Activated naive CD8-positive, alpha-beta T cell treated with anti-CD3 and anti-CD28 coated beads, Interleukin-2, amount 50 U/mL, for 24 hours (primary cell): ENCODE data around the gene XCL1.
A peak's percentile ranks its signal among the peaks of the same experiment; 100 is the strongest.
"Not testable (repeated sequence)": the region's sequence is repeated elsewhere in the genome, so short reads cannot be mapped to it uniquely, and the experiment has no call there.

Source experiments
- ATAC-seq: fragments of 150-1000 bp; cut with Tn5 transposase; one replicate; pipeline ENCODE4 v1.10.0; 2021
- DNase-seq: peaks from one replicate; pipeline ENCODE4 v3.0.0; 2021
- H3K27ac Mint-ChIP-seq: one replicate; pipeline ENCODE4 v1.8.0; 2021; ENCODE audit warnings: mild to moderate bottlenecking, mixed read lengths
- H3K27me3 Mint-ChIP-seq: one replicate; pipeline ENCODE4 v1.8.0; 2021; ENCODE audit warnings: mixed read lengths
- H3K36me3 Mint-ChIP-seq: one replicate; pipeline ENCODE4 v1.8.0; 2021; ENCODE audit warnings: low read depth, mixed read lengths
- H3K4me1 Mint-ChIP-seq: one replicate; pipeline ENCODE4 v1.8.0; 2021; ENCODE audit warnings: mixed read lengths
- H3K4me3 Mint-ChIP-seq: one replicate; pipeline ENCODE4 v1.8.0; 2021; ENCODE audit warnings: mild to moderate bottlenecking, moderate library complexity, mixed read lengths
- H3K9me3 Mint-ChIP-seq: one replicate; pipeline ENCODE4 v1.8.0; 2021; ENCODE audit warnings: mixed read lengths

The XCL1 gene

GRCh38 chr1:168581817-168582572 lies 5.6 kb downstream of the XCL1 start:
- DNase-seq (no peak), ATAC-seq (no peak)
- no peaks in the 10 kb centered on the region for H3K27me3 Mint-ChIP-seq
- peak overlapping the region; percentile 4 for H3K27ac Mint-ChIP-seq
- no peaks in the 10 kb centered on the region for H3K9me3 Mint-ChIP-seq
- H3K4me1 Mint-ChIP-seq = peaks cover 15% of the 10 kb centered on the region
- H3K4me3 Mint-ChIP-seq = no peak overlapping the region
- H3K36me3 Mint-ChIP-seq = peaks cover 43% of the 10 kb centered on the region

- no peak for ATAC-seq
- Mint-ChIP-seq H3K27me3 (no peaks in the 10 kb centered on the region), H3K4me3 (no peak overlapping the region), H3K9me3 (peaks cover 5% of the 10 kb centered on the region), H3K36me3 (peaks cover 35% of the 10 kb centered on the region), H3K27ac (no peak overlapping the region), H3K4me1 (peaks cover 15% of the 10 kb centered on the region)
- no peak for DNase-seq
Measured at GRCh38 chr1:168582688-168583336, 6.4 kb downstream of the XCL1 start.

GRCh38 chr1:168583571-168583970 lies 7.2 kb downstream of the XCL1 start:
- no peak overlapping the region for H3K27ac Mint-ChIP-seq
- H3K9me3 Mint-ChIP-seq = peaks cover 5% of the 10 kb centered on the region
- H3K4me1 Mint-ChIP-seq = peaks cover 14% of the 10 kb centered on the region
- H3K27me3 Mint-ChIP-seq = no peaks in the 10 kb centered on the region
- ATAC-seq (no peak), DNase-seq (no peak)
- H3K4me3 Mint-ChIP-seq = no peak overlapping the region
- peaks cover 27% of the 10 kb centered on the region for H3K36me3 Mint-ChIP-seq

GRCh38 chr1:168585191-168585590 lies 8.8 kb downstream of the XCL1 start:
- ATAC-seq (no peak), DNase-seq (no peak)
- H3K27ac Mint-ChIP-seq = no peak overlapping the region
- H3K4me3 Mint-ChIP-seq = no peak overlapping the region
- H3K4me1 Mint-ChIP-seq = peaks cover 2% of the 10 kb centered on the region
- peaks cover 11% of the 10 kb centered on the region for H3K36me3 Mint-ChIP-seq
- H3K9me3 Mint-ChIP-seq = peaks cover 5% of the 10 kb centered on the region
- no peaks in the 10 kb centered on the region for H3K27me3 Mint-ChIP-seq

- no peak overlapping the region for H3K27ac Mint-ChIP-seq
- DNase-seq (no peak), ATAC-seq (no peak)
- peaks cover 5% of the 10 kb centered on the region for H3K36me3 Mint-ChIP-seq
- H3K4me1 Mint-ChIP-seq = no peaks in the 10 kb centered on the region
- no peak overlapping the region for H3K4me3 Mint-ChIP-seq
- H3K9me3 Mint-ChIP-seq = peaks cover 5% of the 10 kb centered on the region
- no peaks in the 10 kb centered on the region for H3K27me3 Mint-ChIP-seq
Measured at GRCh38 chr1:168585937-168586336, 9.5 kb downstream of the XCL1 start.

- no peak for ATAC-seq
- no peak overlapping the region for H3K4me3 Mint-ChIP-seq
- no peak for DNase-seq
- H3K9me3 Mint-ChIP-seq = peaks cover 5% of the 10 kb centered on the region
- H3K27me3 Mint-ChIP-seq = no peaks in the 10 kb centered on the region
- H3K36me3 Mint-ChIP-seq = no peaks in the 10 kb centered on the region
- no peaks in the 10 kb centered on the region for H3K4me1 Mint-ChIP-seq
- H3K27ac Mint-ChIP-seq = no peak overlapping the region
Measured at GRCh38 chr1:168589167-168589566, 12.8 kb downstream of the XCL1 start.

GRCh38 chr1:168591066-168591465 lies 14.7 kb downstream of the XCL1 start:
- ATAC-seq = no peak
- no peak for DNase-seq
- Mint-ChIP-seq H3K27ac (no peak overlapping the region), H3K4me1 (no peaks in the 10 kb centered on the region), H3K9me3 (peaks cover 5% of the 10 kb centered on the region), H3K36me3 (no peaks in the 10 kb centered on the region), H3K4me3 (no peak overlapping the region), H3K27me3 (no peaks in the 10 kb centered on the region)

- H3K9me3 Mint-ChIP-seq = peaks cover 5% of the 10 kb centered on the region
- H3K4me1 Mint-ChIP-seq = no peaks in the 10 kb centered on the region
- no peak for DNase-seq
- H3K4me3 Mint-ChIP-seq = no peak overlapping the region
- no peak for ATAC-seq
- no peaks in the 10 kb centered on the region for H3K27me3 Mint-ChIP-seq
- no peak overlapping the region for H3K27ac Mint-ChIP-seq
- no peaks in the 10 kb centered on the region for H3K36me3 Mint-ChIP-seq
Measured at GRCh38 chr1:168591641-168592250, 15.3 kb downstream of the XCL1 start.

GRCh38 chr1:168595403-168595802 lies 19.0 kb downstream of the XCL1 start:
- not testable (repeated sequence) for H3K36me3 Mint-ChIP-seq, H3K27ac Mint-ChIP-seq, H3K9me3 Mint-ChIP-seq, H3K27me3 Mint-ChIP-seq, DNase-seq, H3K4me3 Mint-ChIP-seq, ATAC-seq
- peaks cover 16% of the 10 kb centered on the region for H3K4me1 Mint-ChIP-seq

- DNase-seq (no peak), ATAC-seq (peak; percentile 43)
- no peaks in the 10 kb centered on the region for H3K9me3 Mint-ChIP-seq
Measured at GRCh38 chr1:168598125-168598524, 21.7 kb downstream of the XCL1 start.

GRCh38 chr1:168598892-168599291 lies 22.5 kb downstream of the XCL1 start:
- Mint-ChIP-seq H3K4me3 (no peak overlapping the region), H3K27ac (no peak overlapping the region), H3K9me3 (no peaks in the 10 kb centered on the region), H3K4me1 (peaks cover 16% of the 10 kb centered on the region), H3K27me3 (no peaks in the 10 kb centered on the region), H3K36me3 (no peaks in the 10 kb centered on the region)
- peak; percentile 57 for ATAC-seq
- DNase-seq = no peak

More at GRCh38 chr1:168598125-168598524, 21.7 kb downstream of the XCL1 start:
- H3K27ac Mint-ChIP-seq = no peak overlapping the region
- no peaks in the 10 kb centered on the region for H3K27me3 Mint-ChIP-seq
- no peak overlapping the region for H3K4me3 Mint-ChIP-seq
- no peaks in the 10 kb centered on the region for H3K36me3 Mint-ChIP-seq
- H3K4me1 Mint-ChIP-seq = peaks cover 16% of the 10 kb centered on the region

GRCh38 chr1:168599641-168600040 lies 23.2 kb downstream of the XCL1 start:
- no peak for DNase-seq
- H3K4me1 Mint-ChIP-seq = peaks cover 16% of the 10 kb centered on the region
- H3K4me3 Mint-ChIP-seq = no peak overlapping the region
- ATAC-seq = no peak
- H3K36me3 Mint-ChIP-seq = no peaks in the 10 kb centered on the region
- H3K27me3 Mint-ChIP-seq = no peaks in the 10 kb centered on the region
- H3K9me3 Mint-ChIP-seq = no peaks in the 10 kb centered on the region
- no peak overlapping the region for H3K27ac Mint-ChIP-seq

- Mint-ChIP-seq H3K4me3 (no peak overlapping the region), H3K9me3 (no peaks in the 10 kb centered on the region), H3K4me1 (peaks cover 16% of the 10 kb centered on the region), H3K27me3 (no peaks in the 10 kb centered on the region), H3K36me3 (no peaks in the 10 kb centered on the region), H3K27ac (no peak overlapping the region)
- no peak for ATAC-seq
- DNase-seq = no peak
Measured at GRCh38 chr1:168601051-168601450, 24.6 kb downstream of the XCL1 start.

GRCh38 chr1:168603501-168604110 lies 27.2 kb downstream of the XCL1 start:
- Mint-ChIP-seq H3K4me3 (no peak overlapping the region), H3K27me3 (no peaks in the 10 kb centered on the region), H3K36me3 (no peaks in the 10 kb centered on the region), H3K27ac (no peak overlapping the region), H3K4me1 (peaks cover 8% of the 10 kb centered on the region), H3K9me3 (no peaks in the 10 kb centered on the region)
- ATAC-seq (peak; percentile 84), DNase-seq (peak; percentile 77)

GRCh38 chr1:168605443-168605842 lies 29.0 kb downstream of the XCL1 start:
- ATAC-seq (no peak), DNase-seq (no peak)
- H3K9me3 Mint-ChIP-seq = no peaks in the 10 kb centered on the region
- H3K4me1 Mint-ChIP-seq = no peaks in the 10 kb centered on the region
- no peaks in the 10 kb centered on the region for H3K36me3 Mint-ChIP-seq
- H3K4me3 Mint-ChIP-seq = no peak overlapping the region
- no peak overlapping the region for H3K27ac Mint-ChIP-seq
- peaks cover 4% of the 10 kb centered on the region for H3K27me3 Mint-ChIP-seq
